Renal cortical epithelial cell (primary cell): ENCODE data around the gene FOXN3. TPM values are rescaled to one million over a fixed set of nuclear protein-coding genes. Genes with fewer than 3 reads are reported as not detected.
"Not testable (repeated sequence)": the region's sequence is repeated elsewhere in the genome, so short reads cannot be mapped to it uniquely, and the experiment has no call there.

Source experiments
- DNase-seq: peaks from one replicate; pipeline ENCODE4 v3.0.0-alpha.2; 2011; ENCODE audit warnings: low read depth
- total RNA-seq: library from RNA; depleted of rRNA; stranded (reverse); fragments of >200 nt; gene quantifications from 2 replicates; pipeline ENCODE4 v1.2.3, GENCODE V29; 2014

FOXN3 gene
- total RNA-seq, 1 donor from 2014 or later = 13.8 TPM

GRCh38 chr14:89131004-89131750 lies 285.9 kb downstream of the FOXN3 start:
- no peak for DNase-seq

GRCh38 chr14:89129570-89129969 lies 287.5 kb downstream of the FOXN3 start:
- DNase-seq = no peak

DNA sequence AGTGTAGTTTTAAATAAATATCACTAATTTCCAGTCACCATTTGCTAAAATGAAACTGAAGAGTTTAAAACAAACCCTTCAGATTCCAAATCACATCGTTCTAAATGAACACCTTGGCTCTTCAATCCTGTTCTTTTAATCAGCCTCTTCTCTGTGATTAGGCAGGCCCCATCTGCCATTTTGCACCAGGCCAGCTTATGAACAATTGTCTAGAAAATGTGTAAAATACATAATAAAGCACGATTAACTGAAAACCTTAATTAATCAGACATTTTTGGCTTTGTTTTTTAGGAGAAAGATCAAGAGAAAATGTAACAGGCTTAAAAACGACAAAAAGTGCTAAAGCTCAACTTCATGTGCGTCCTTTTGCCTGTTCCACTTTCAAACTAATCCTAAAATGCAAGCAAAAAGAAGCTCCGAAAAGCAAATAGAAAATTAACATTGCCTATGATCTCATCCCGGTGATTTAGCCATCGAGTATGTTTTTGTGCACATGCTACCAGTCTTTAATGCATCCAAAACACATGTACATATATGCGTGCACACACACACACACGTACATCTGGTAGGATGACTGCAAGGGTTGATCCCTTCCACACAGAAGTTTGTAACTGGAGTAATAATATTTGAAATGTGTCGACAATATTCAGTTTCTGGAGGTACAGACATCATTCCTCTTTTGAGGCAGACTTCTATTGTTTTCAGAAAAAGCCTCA lies 288.6 kb downstream of the FOXN3 start:
- DNase-seq = no peak

GRCh38 chr14:89126461-89126860 lies 290.6 kb downstream of the FOXN3 start:
- no peak for DNase-seq

- DNase-seq = no peak
Measured at GRCh38 chr14:89125216-89125615, 291.8 kb downstream of the FOXN3 start.

DNA sequence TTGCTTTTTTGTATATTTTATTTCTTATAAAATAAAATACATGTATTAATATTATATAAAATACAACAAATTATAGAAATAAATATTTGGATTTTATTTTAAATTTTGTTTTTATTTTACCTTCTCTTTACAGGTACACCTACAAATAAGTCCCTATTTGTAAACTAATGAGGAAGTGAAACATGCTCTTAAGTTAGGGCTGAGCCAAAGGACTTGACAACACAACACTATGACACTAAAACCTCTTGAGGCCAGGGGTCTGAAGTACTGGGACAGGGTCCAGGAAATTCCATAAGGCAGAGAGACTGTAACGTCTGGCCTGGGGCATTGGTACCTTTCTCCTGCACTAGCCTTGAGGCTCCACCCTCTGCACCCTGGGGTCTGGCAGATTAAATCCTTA lies 293.2 kb downstream of the FOXN3 start:
- no peak for DNase-seq

- no peak for DNase-seq
Measured at GRCh38 chr14:89123215-89123614, 293.8 kb downstream of the FOXN3 start.

DNA sequence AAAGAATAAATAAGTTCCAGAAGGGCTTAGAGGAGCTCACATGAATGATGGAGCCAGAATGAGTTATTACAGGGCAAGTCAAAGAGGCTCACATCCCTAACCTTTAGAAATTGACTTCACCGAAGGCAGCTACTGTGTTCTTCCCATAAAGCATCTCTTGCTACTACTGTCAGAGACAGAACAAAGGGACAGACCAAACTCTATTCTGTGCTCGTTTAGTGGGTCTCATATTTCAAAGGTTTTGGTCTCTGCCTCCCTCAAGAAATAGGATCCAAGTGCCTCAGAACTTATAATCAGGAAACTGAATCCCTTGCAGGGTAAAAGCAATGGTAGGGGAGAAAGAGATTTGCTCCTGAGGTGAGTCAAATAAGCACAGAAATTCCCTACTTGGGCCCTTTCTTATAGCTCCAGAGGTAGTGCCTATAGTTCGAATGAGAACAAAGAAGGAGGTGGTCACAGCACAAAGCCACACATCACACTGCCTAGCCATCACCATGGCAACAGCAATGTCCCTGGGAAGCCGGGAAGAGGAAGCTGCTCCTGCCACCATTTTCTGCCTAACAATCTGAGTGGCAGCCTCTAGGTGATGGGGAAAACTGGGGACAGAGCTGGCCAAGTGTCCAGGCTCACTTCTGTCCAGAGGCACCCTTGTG lies 294.9 kb downstream of the FOXN3 start:
- no peak for DNase-seq

DNA sequence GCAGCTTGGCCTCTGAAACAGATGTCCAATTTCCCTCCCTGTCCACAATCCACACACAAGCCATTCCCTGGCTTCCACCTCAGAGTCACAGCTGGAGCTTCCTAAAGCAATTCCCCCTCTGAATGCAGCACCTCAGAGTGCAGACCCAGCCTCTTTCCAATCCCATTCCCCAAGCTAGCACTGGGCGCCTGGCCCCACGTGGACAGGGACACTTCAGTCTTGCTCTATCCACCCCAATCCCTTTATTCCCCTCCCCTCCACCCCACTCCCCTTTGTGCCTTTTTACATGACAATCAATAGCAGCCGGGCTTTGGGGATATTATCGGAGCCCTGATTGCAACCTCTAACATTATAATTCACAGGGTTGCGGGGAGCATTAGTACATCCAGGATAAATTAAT lies 300.0 kb downstream of the FOXN3 start:
- no peak for DNase-seq

GRCh38 chr14:89114109-89114508 lies 302.9 kb downstream of the FOXN3 start:
- no peak for DNase-seq

GRCh38 chr14:89112720-89113119 lies 304.3 kb downstream of the FOXN3 start:
- no peak for DNase-seq

DNA sequence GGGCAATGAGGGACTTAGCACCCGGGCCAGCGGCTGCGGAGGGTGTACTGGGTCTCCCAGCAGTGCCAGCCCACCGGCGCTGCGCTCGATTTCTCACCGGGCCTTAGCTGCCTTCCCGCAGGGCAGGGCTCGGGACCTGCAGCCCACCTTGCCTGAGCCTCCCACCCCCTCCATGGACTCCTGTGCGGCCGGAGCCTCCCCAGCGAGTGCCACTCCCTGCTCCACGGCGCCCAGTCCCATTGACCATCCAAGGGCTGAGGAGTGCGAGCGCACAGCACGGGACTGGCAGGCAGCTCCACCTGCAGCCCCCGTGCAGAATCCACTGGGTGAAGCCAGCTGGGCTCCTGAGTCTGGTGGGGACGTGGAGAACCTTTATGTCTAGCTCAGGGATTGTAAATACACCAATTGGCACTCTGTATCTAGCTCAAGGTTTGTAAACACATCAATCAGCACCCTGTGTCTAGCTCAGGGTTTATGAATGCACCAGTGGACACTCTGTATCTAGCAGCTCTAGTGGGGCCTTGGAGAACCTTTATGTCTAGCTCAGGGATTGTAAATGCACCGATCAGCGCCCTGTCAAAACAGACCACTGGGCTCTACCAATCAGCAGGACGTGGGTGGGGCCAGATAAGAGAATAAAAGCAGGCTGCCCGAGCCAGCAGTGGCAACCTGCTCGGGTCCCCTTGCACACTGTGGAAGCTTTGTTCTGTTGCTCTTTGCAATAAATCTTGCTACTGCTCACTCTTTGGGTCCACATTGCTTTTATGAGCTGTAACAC lies 305.1 kb downstream of the FOXN3 start:
- DNase-seq = not testable (repeated sequence)

GRCh38 chr14:89111232-89111631 lies 305.8 kb downstream of the FOXN3 start:
- not testable (repeated sequence) for DNase-seq

DNA sequence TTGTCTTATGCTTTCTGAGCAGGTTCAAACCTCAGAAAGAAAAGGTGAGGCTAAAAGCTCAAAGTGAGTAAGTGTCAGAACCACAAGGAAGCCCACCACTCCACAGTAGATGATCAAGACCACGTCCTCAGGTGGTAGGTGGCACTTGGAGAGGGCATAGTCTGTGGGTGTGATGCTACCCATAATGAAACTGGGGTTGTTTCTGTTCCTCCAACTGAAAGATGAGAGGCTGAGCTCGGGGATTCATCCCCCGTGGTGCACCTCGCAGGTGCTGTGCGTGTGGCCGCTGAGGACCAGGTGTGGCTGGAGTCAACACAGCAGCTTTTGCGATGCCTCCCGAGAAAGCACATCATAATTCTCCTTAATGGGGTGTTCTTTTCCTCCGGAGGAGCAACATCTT lies 306.9 kb downstream of the FOXN3 start:
- no peak for DNase-seq

- no peak for DNase-seq
Measured at GRCh38 chr14:89108608-89109007, 308.4 kb downstream of the FOXN3 start.

- no peak for DNase-seq
Measured at GRCh38 chr14:89107626-89108025, 309.4 kb downstream of the FOXN3 start.
